Choroid plexus epithelial cell (primary cell): Measurements from ENCODE around the gene AGR3.

Experiments used
- DNase-seq: peaks from one replicate; pipeline ENCODE4 v3.0.0-alpha.2; 2010; ENCODE audit warnings: low read depth
- H3K4me3 ChIP-seq: 2 replicates; pipeline ENCODE4 v1.5.1; 2011; ENCODE audit warnings: low read depth, mild to moderate bottlenecking, control low read depth, low read length, moderate library complexity
- TF ChIP-seq, protein P1 (sequence below): conservative IDR thresholded peaks from 2 replicates; pipeline ENCODE4 v1.5.1; 2011; ENCODE audit warnings: low read depth, mild to moderate bottlenecking, control low read depth, inconsistent platforms, low read length, moderate library complexity

Gene AGR3

DNA sequence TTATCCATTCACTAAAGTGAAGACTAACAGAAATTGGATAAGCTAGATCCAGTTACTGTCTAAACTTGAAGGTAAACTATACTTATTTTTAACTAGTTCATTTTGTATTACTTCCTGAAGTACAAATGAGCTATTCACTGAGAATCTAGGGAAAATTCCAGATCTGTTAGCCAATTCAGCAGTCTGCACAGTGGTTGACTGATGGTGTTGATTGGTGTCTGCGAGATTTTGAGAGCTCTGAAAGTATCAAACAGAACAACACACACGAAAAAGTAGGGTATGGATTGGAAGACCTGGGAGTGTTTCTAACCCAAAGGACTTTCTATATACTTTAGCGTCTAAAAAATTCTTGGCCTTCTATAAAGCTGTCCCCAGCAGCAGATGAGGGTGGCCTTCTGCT is 43.4 kb downstream of the AGR3 start:
- no peak overlapping the region for H3K4me3 ChIP-seq
- TF ChIP-seq, protein P1, sequence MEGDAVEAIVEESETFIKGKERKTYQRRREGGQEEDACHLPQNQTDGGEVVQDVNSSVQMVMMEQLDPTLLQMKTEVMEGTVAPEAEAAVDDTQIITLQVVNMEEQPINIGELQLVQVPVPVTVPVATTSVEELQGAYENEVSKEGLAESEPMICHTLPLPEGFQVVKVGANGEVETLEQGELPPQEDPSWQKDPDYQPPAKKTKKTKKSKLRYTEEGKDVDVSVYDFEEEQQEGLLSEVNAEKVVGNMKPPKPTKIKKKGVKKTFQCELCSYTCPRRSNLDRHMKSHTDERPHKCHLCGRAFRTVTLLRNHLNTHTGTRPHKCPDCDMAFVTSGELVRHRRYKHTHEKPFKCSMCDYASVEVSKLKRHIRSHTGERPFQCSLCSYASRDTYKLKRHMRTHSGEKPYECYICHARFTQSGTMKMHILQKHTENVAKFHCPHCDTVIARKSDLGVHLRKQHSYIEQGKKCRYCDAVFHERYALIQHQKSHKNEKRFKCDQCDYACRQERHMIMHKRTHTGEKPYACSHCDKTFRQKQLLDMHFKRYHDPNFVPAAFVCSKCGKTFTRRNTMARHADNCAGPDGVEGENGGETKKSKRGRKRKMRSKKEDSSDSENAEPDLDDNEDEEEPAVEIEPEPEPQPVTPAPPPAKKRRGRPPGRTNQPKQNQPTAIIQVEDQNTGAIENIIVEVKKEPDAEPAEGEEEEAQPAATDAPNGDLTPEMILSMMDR: no peak
- DNase-seq: peak; percentile 9

DNA sequence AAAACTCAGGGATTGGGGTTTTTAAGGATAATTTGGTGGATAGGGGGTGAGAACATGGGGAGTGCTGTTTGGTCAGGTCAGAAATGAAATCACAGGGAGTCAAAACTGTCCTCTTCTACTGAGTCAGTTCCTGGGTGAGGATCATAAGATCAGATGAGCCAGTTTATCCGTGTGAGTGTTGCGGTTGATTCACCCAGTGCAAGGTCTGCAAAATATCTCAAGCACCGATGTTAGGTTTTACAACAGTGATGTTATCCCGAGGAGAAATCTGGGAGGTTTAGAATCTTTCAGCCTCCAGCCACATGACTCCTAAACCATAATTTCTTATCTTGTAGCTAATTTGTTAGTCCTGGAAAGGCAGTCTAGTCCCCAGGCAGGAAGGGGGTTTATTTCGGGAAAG is 45.3 kb downstream of the AGR3 start:
- TF ChIP-seq, protein P1: no peak
- no peak overlapping the region for H3K4me3 ChIP-seq
- DNase-seq: no peak

DNA sequence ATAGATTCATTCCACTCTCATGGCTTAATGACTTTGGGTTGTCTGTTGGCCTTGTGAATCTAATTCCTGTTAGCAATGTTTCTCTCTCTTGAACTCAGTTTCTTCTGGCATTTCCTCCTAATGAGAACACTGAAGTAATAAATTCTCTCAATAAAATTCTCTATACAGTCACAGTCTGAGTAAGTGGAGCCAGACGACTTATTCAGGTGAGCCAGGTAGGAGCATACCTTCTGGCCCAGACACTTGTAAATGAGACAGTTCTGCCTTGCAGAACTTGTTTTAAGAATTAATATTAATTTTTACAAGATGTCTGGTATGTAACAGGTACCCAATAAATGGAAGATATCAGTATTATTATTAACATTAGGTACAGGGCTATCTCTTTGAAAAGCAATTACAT is 48.4 kb downstream of the AGR3 start:
- TF ChIP-seq, protein P1: no peak
- no peak overlapping the region for H3K4me3 ChIP-seq
- no peak for DNase-seq

DNA sequence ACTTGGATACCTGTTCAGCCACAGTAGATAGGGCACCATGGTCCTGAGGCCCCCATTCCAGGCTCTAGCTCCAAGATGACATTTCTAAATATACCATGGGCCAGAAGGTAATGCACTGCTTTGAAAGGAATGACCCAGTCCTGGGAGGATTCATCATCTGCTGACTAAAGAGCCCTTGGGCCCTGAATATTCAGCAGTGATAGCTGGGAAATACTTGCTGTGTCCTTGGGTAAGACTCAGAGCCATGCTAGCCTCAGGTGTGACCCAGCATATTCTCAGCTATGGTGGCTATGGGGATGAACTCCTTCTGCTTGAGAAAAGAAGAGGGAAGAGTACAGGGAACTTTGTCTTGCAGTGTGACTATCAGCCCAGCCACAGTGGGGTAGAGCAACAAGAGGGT is 55.7 kb downstream of the AGR3 start:
- no peak for DNase-seq

DNA sequence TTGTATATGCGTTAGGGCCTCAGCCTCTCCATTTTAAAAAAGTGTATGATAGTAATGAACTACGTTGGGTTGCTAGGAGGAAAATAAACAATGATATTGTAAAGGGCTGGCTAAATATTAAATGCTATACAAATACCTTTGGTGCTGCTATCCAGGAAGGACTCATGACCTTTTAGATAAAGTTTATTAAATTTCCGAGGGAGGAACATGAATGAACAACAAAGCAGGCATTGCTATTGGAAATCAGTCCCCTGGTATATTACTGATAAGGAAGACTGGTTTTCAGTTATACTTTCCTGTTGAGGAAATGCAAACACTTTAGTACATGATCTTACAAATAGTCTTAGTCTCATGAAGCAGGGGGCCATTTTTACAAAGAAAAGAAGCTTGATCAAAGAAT is 59.8 kb downstream of the AGR3 start:
- no peak overlapping the region for H3K4me3 ChIP-seq
- TF ChIP-seq, protein P1: no peak
- no peak for DNase-seq

More for the DNA sequence above, 55.7 kb downstream of the AGR3 start:
- H3K4me3 ChIP-seq: no peak overlapping the region
- TF ChIP-seq, protein P1: no peak

DNA sequence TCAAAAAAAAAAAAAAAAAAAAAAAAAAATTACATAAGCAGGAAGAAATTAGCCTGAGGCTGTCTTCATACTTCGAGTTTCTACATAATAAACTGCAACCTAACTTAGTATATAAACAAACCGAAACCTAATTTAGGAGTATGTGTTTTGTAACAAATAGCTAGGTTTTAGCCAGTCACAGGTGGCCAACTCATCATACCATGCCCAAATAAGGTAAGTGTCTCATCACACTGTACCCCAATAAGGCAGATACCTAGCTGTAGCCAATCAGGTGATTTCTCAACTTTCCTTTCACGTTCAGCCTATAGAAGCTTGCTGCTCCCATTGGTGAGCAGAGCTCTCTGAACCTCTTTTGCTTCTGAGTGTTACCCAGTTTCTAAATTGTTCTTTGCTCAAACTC is 63.1 kb downstream of the AGR3 start:
- TF ChIP-seq, protein P1: no peak
- DNase-seq: no peak
- no peak overlapping the region for H3K4me3 ChIP-seq

DNA sequence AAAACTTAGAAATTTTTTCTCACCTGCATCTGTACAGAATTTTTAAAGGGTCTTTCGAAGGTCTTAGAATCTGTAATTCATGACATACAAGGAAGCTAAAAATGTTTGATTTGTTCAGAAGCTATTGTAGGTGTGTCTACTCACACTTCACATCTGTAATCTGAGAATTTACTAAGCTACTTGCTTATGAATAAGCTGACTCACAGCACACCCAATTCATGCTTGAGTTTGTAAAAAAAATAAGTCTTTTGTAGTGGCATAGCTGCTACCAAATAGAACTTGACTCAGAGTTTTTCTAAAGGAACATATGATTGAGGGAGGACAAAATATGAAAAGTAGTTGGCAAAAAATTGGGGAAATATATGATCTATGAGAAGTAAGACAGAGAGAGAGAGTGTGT is 64.2 kb downstream of the AGR3 start:
- TF ChIP-seq, protein P1: no peak
- DNase-seq: peak; percentile 79
- no peak overlapping the region for H3K4me3 ChIP-seq
